ENCODE measurements around the gene INPP5B.

GRCh38 chr1:37994886-37995566 lies 48.2 kb upstream of the INPP5B start:
- TF ChIP-seq CTCF (IDR thresholded peaks at IDR 0.05) = no peak
- TF ChIP-seq EP300 (IDR thresholded peaks at IDR 0.05) = no peak
